Colonic mucosa (tissue), 4 donors: ENCODE results near the gene XCL1. TPM values are rescaled to one million over a fixed set of nuclear protein-coding genes. Genes with fewer than 3 reads are reported as not detected.
"Not testable (repeated sequence)": the region's sequence is repeated elsewhere in the genome, so short reads cannot be mapped to it uniquely, and the experiment has no call there.

Experiments
- DNase-seq: peaks from one replicate; pipeline ENCODE4 v3.0.0-alpha.2; 2020
- H3K27ac ChIP-seq: fragments of 200-600 bp; one replicate; pipeline ENCODE4 v1.8.0; 2021
- H3K27me3 ChIP-seq: fragments of 200-600 bp; one replicate; pipeline ENCODE4 v1.8.0; 2021
- H3K36me3 ChIP-seq: fragments of 200-600 bp; one replicate; pipeline ENCODE4 v1.8.0; 2021
- H3K4me1 ChIP-seq: fragments of 200-600 bp; one replicate; pipeline ENCODE4 v1.8.0; 2021; ENCODE audit warnings: mild to moderate bottlenecking
- H3K4me3 ChIP-seq: fragments of 200-600 bp; one replicate; pipeline ENCODE4 v1.8.0; 2021
- H3K9ac ChIP-seq, 2 donors: one replicate each; pipeline ENCODE4 v1.7.0; 2013; ENCODE audit warnings: control low read depth in 2 of 2, low read depth in 2 of 2, low read length in 2 of 2
- H3K9me3 ChIP-seq: fragments of 200-600 bp; one replicate; pipeline ENCODE4 v1.8.0; 2021
- intact Hi-C: fragments of 100-400 bp; cut with DNase I; formaldehyde crosslinking; loops from one replicate; pipeline ENCODE4 v1.14.1; 2022
- total RNA-seq, 2 donors: library from RNA; stranded (reverse); fragmentation: NEBNext Ultra II Directional in 1 of 2; extraction: Animal tissue kit (Norgen Biotek cat#: 25700) in 1 of 2; gene quantifications; one replicate each; pipeline ENCODE4 v1.2.1, GENCODE V29; 2021
- TF ChIP-seq, protein P1 (sequence below): fragments of 200-600 bp; IDR thresholded peaks from one replicate; pipeline ENCODE4 v1.8.0; 2022; ENCODE audit warnings: antibody characterized with exemption, mild to moderate bottlenecking
- donor health status: healthy.
- donor health status: DM: no; HTN: no; CAD: no.
- donor health status: DM: no; HTN: no; CAD: no.

XCL1 gene
- total RNA-seq, 2 donors from 2014 or later = 0.17 TPM; not detected in 1

DNA sequence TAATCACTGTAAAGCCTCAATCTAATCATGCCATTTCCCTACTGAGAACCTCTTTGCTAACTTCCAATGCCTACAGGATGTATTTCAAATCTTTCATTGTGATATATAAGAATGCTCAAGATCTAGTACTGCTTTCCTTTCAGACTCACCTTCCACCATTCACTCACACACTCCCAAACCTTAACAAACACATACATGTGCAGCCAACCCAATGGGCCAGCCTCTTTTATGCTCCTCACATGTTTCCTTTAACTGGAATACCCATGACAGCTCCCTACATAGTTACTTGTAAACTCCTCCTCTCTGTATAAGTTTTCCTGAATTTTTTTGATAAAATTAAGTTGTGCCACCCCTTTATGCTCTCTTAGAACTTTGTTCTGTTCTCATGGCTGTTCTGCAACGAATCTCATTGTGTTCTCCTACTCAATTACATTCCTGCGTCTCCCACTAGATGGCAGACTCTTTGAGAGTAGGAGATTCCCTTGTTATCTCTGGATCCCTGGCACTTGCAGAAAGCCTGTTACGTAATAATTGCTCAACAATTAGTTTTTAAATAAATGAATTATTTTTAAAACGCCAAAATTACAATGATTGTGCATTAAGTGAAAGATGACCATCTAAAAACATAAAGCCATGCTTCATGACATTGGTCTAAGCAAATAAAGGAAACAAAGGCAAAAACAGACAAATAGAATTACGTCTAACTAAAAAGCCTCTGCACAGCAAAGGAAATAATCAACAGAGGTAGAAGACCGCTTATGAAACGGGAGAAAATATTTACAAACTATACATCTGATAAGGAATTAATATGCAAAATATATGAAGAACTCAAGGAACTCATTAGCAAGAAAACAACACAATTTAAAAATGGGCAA is 30.5 kb upstream of the XCL1 start:
- H3K4me3 ChIP-seq, H3K36me3 ChIP-seq, intact Hi-C loops, H3K9me3 ChIP-seq, H3K9ac ChIP-seq, H3K27me3 ChIP-seq, H3K27ac ChIP-seq, H3K4me1 ChIP-seq: not testable (repeated sequence)
- TF ChIP-seq, protein P1, sequence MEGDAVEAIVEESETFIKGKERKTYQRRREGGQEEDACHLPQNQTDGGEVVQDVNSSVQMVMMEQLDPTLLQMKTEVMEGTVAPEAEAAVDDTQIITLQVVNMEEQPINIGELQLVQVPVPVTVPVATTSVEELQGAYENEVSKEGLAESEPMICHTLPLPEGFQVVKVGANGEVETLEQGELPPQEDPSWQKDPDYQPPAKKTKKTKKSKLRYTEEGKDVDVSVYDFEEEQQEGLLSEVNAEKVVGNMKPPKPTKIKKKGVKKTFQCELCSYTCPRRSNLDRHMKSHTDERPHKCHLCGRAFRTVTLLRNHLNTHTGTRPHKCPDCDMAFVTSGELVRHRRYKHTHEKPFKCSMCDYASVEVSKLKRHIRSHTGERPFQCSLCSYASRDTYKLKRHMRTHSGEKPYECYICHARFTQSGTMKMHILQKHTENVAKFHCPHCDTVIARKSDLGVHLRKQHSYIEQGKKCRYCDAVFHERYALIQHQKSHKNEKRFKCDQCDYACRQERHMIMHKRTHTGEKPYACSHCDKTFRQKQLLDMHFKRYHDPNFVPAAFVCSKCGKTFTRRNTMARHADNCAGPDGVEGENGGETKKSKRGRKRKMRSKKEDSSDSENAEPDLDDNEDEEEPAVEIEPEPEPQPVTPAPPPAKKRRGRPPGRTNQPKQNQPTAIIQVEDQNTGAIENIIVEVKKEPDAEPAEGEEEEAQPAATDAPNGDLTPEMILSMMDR = peak; percentile 32
- DNase-seq = peak; percentile 41

DNA sequence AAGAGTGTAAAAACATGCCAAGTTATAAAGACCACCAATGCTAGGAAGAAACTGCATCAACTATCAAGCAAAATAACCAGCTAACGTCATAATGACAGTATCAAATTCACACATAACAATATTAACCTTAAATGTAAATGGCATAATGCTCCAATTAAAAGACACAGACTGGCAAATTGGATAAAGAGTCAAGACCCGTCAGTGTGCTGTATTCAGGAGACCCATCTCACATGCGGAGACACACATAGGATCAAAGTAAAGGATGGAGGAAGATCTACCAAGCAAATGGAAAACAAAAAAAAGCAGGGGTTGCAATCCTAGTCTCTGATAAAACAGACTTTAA is 29.9 kb upstream of the XCL1 start:
- H3K27ac ChIP-seq, H3K4me1 ChIP-seq, H3K4me3 ChIP-seq, H3K27me3 ChIP-seq, H3K36me3 ChIP-seq, intact Hi-C loops, DNase-seq, H3K9ac ChIP-seq, H3K9me3 ChIP-seq: not testable (repeated sequence)

DNA sequence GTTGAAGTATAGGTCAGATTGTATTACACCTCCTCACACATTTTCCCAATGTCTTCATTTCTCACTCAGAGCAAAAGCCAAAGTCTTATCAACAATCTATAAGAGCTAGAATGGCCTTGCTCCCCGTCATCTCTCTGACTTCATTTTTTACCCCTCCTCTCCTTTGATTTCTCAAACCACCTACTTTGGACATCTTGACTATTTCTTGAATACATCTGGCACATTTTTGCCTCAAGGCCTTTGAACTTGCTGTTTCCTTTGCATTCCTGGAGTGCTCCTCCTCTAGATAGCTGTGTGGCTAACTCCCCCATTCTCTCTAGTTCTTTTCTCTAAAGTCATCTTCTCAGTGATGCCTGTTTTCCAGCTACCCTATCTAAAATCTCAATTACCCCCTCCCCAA is 25.4 kb upstream of the XCL1 start:
- intact Hi-C loops = no loop called here
- H3K4me1 ChIP-seq = no peaks in the 10 kb centered on the region
- H3K36me3 ChIP-seq = no peaks in the 10 kb centered on the region
- no peak for DNase-seq
- H3K4me3 ChIP-seq = no peak overlapping the region
- no peaks in the 10 kb centered on the region for H3K9me3 ChIP-seq
- no peaks in the 10 kb centered on the region for H3K27me3 ChIP-seq
- no peak overlapping the region for H3K9ac ChIP-seq
- TF ChIP-seq, protein P1 = no peak
- no peak overlapping the region for H3K27ac ChIP-seq

DNA sequence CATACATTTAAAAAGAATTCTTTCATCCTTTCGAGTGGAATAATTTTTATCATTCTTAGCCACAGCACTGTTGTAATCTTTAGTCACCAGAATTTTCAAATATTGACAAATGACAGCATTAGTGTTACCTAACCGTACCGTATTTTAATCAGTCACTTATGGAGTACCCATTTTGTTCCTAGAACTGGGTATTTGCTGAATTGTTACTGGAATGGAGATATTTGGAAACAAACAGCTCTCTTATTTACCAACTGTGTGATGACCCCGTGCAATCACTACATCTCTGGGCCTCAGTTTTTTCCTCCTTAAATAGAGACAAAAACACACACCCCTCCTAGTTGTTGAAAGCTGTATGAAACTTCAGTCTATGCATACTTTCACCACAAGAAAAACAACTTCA is 24.7 kb upstream of the XCL1 start:
- no peak for DNase-seq
- Histone ChIP-seq H3K27ac (no peak overlapping the region), H3K36me3 (no peaks in the 10 kb centered on the region), H3K4me1 (no peaks in the 10 kb centered on the region), H3K9me3 (no peaks in the 10 kb centered on the region), H3K27me3 (no peaks in the 10 kb centered on the region), H3K9ac (no peak overlapping the region), H3K4me3 (no peak overlapping the region)
- TF ChIP-seq, protein P1 = no peak
- intact Hi-C loops = no loop called here

DNA sequence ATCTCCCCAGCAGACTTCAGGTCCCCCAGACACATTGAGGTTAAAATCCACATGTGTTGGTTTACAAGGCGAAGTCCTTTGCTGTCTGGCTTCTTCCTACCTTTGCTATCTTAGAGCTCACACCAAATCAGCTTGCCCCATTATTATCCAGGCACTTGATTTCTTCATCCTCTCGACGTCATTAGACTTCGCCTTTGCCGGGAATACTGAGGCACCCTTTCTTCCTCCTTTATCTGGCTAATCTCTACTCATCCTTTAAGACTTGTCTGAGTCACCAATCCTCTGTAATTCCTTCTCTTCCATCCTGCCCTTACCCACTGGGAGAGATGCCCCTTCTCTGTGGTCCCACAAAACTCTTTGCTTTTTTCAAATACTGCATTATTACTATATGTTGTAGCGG is 23.4 kb upstream of the XCL1 start:
- no peak for DNase-seq
- H3K4me1 ChIP-seq = peaks cover 4% of the 10 kb centered on the region

More for the DNA sequence above, 23.4 kb upstream of the XCL1 start:
- Histone ChIP-seq H3K27me3 (no peaks in the 10 kb centered on the region), H3K36me3 (no peaks in the 10 kb centered on the region), H3K9ac (no peak overlapping the region), H3K27ac (no peak overlapping the region), H3K9me3 (no peaks in the 10 kb centered on the region), H3K4me3 (no peak overlapping the region)
- TF ChIP-seq, protein P1 = no peak
- intact Hi-C loops = no loop called here
